H1 (cell line): ENCODE measurements around the gene TUBA4B.

Source experiments
- EP300 ChIP-seq, 2 experiments: IDR thresholded peaks; 1 replicate in 1 of 2; 2 replicates in 1 of 2; pipeline ENCODE4 v1.6.1; 2011 to 2012; ENCODE audit warnings: low read depth in 2 of 2, low read length in 2 of 2, mild to moderate bottlenecking in 2 of 2, borderline replicate concordance in 1 of 2, inconsistent platforms in 1 of 2, moderate library complexity in 1 of 2
- SRF ChIP-seq: IDR thresholded peaks from 2 replicates; pipeline ENCODE4 v1.6.1; 2011; ENCODE audit warnings: mild to moderate bottlenecking, low read depth, low read length, moderate library complexity
- TF ChIP-seq, protein P1 (sequence below), 3 experiments: IDR thresholded peaks; 1 replicate in 2 of 3; 2 replicates in 1 of 3; pipeline versions ENCODE4 v1.5.1 to v1.6.1; 2011; ENCODE audit warnings: low read length in 3 of 3, mild to moderate bottlenecking in 3 of 3, inconsistent platforms in 2 of 3, low read depth in 1 of 3, moderate library complexity in 1 of 3; ENCODE audit not compliant: insufficient read depth in 1 of 3; ENCODE audit errors: control extremely low read depth in 1 of 3

DNA sequence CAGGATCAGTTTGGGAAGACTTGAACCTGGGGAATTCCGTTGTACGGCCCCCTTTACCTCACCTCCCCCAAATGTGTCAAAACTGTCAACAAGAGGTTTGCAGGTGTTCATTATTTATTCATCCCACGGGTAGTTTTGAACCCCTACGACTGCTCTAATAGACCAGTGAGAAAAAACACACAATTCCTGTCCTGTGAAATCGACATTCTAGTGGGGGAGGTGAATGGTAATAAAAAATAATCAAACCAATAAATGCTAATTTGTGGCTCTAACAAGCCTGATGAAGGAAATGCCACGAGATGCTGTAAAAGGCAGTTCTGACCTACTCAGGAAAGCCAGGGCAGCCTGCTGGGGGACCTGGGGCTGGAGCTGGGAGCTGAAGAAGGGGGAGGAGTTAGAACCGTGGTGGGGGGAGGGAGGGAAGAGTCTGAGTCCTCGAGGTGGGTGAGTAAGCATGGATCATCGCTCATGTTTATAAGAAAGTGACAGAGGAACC lies 25.7 kb downstream of the TUBA4B start:
- TF ChIP-seq, protein P1, sequence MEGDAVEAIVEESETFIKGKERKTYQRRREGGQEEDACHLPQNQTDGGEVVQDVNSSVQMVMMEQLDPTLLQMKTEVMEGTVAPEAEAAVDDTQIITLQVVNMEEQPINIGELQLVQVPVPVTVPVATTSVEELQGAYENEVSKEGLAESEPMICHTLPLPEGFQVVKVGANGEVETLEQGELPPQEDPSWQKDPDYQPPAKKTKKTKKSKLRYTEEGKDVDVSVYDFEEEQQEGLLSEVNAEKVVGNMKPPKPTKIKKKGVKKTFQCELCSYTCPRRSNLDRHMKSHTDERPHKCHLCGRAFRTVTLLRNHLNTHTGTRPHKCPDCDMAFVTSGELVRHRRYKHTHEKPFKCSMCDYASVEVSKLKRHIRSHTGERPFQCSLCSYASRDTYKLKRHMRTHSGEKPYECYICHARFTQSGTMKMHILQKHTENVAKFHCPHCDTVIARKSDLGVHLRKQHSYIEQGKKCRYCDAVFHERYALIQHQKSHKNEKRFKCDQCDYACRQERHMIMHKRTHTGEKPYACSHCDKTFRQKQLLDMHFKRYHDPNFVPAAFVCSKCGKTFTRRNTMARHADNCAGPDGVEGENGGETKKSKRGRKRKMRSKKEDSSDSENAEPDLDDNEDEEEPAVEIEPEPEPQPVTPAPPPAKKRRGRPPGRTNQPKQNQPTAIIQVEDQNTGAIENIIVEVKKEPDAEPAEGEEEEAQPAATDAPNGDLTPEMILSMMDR (IDR thresholded peaks at IDR 0.05; ENCODE audit: control extremely low read depth in 1 of 3, insufficient read depth in 1 of 3, low read depth in 1 of 3, low read length in 3 of 3) = no peak
- no peak for TF ChIP-seq EP300 (IDR thresholded peaks at IDR 0.05; ENCODE audit: borderline replicate concordance in 1 of 2, low read depth in 2 of 2, low read length in 2 of 2)
- TF ChIP-seq SRF = no peak
